Transverse colon (tissue), 4 donors: Measurements from ENCODE around the gene ALMS1.

Experiments
- CTCF ChIP-seq, 5 experiments: fragments of 200-600 bp in 3 of 5; fragments of 450-650 bp in 2 of 5; sonication (generic) in 3 of 5; IDR thresholded peaks; 1 replicate in 2 of 5; 2 replicates in 3 of 5; pipeline ENCODE4 v1.5.1; 2016 to 2017; ENCODE audit warnings: antibody characterized with exemption in 5 of 5, inconsistent platforms in 3 of 5, mild to moderate bottlenecking in 2 of 5, moderate library complexity in 1 of 5
- EP300 ChIP-seq: sonication (generic); formaldehyde crosslinking; IDR thresholded peaks from one replicate; pipeline ENCODE4 v1.6.1; 2017; ENCODE audit warnings: antibody characterized with exemption, low read depth
- POLR2AphosphoS5 ChIP-seq, 3 donors: sonication (generic); formaldehyde crosslinking; IDR thresholded peaks; one replicate each; pipeline ENCODE4 v1.6.1; 2016; ENCODE audit warnings: antibody characterized with exemption in 3 of 3

- TF ChIP-seq CTCF (IDR thresholded peaks at IDR 0.05) (no peak), POLR2AphosphoS5 (IDR thresholded peaks at IDR 0.05) (no peak), EP300 (no peak)
These were observed 196.7 kb downstream of the ALMS1 start for GRCh38 chr2:73582364-73582763.
